HG02884 (cell line): ENCODE measurements around the gene ENKD1.
A peak's percentile ranks its signal among the peaks of the same experiment; 100 is the strongest.
"Not testable (repeated sequence)": the region's sequence is repeated elsewhere in the genome, so short reads cannot be mapped to it uniquely, and the experiment has no call there.

Source experiments
- ATAC-seq: cut with Tn5 transposase; IDR thresholded peaks from one replicate; pipeline ENCODE4 v1.9.1; 2021; ENCODE audit warnings: mild to moderate bottlenecking, moderate library complexity; ENCODE audit not compliant: unreplicated experiment

The ENKD1 gene, protein sequence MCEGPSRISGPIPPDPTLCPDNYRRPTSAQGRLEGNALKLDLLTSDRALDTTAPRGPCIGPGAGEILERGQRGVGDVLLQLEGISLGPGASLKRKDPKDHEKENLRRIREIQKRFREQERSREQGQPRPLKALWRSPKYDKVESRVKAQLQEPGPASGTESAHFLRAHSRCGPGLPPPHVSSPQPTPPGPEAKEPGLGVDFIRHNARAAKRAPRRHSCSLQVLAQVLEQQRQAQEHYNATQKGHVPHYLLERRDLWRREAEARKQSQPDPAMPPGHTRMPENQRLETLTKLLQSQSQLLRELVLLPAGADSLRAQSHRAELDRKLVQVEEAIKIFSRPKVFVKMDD

DNA sequence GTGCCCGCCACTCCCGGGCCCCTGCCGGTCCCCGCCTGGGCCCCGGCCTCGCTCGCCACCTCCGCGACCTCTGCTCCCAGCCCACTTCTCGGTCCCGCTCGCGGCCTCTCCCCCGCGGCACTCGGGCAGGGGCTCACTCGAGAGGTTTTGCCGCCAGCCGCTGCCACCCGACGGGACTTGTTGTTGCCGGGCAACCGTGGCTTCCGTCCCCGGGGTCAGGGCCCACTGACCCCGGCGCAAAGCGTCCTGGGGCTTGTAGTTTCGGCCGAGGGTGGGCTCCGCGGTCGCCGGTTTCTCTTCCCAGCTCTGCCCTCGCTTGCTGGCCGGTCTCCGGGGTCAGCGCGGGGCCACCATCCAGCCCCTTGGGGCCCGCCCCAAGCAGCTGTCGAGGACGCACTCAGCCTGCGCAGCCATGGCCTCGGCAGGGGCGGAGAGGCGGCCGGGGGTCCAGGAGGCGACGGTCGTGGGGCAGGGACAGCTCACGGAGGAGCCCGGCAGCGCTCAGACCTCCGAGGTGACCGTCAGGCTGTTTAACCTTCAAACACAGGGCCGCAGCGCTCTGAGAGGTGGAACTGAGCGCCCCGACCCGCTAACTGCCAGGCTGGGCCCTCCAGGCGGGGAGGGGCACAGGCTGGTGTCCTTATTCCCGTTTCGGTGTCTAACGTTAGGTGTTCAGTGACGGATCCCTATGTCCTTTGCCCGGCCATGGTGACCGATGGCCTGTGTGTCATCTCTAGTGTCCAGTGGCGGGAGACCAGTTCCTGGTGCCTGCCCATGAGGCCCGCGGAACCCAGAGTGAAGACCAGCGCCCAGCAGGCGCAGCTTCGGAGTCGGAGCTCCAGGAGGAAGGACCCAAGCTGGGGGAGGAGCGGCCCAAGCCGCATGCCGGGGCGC lies at the start of gene ENKD1, which contains the start of gene C16orf86:
Gene ENKD1 (minus strand): TSS at position 192 of the 894 bp plus-strand sequence. CDS start 308 bp downstream, outside the sequence.
Gene C16orf86 (plus strand): TSS at position 256 of the 894 bp plus-strand sequence. CDS start 157 bp downstream, at position 413.
- peak; percentile 45 for ATAC-seq

DNA sequence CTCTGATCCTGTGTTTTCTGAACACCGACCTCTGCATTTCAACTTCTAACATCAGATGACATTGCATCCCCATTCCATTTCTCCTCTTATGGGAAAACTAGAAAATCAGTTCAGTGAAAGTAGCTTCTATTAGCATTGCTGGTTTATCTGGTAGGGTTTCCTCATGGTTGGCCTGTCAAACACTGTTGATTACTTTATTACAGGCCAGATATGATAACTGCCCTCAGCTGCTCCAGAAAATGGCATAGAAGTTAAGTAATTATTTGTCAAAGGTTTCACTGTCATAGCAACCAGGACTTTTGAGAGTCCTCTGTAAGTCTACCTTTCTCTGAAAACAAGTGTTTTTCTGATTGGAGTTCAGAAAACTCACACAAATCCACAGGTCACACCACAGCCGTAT lies 49.5 kb upstream of the ENKD1 start:
- ATAC-seq, result no peak

DNA sequence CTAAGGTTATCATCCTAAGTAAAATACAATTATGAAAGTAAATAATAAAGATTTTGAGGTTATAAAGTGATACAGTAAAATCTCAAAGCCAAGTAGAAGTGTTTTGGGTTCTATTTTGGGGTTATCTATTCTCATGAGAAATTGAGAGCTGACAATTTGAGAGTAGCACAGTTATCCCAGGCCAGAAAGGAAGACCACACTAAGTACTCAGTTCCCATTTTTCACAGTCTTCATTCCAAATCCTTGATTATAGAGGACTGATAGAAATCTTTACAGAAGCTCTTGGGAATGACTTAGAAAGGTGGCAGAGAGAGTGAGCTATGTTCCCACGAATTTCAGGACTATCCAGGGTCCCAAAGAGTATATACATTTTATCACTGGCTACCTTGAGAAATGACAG lies 48.0 kb upstream of the ENKD1 start:
- no peak for ATAC-seq

DNA sequence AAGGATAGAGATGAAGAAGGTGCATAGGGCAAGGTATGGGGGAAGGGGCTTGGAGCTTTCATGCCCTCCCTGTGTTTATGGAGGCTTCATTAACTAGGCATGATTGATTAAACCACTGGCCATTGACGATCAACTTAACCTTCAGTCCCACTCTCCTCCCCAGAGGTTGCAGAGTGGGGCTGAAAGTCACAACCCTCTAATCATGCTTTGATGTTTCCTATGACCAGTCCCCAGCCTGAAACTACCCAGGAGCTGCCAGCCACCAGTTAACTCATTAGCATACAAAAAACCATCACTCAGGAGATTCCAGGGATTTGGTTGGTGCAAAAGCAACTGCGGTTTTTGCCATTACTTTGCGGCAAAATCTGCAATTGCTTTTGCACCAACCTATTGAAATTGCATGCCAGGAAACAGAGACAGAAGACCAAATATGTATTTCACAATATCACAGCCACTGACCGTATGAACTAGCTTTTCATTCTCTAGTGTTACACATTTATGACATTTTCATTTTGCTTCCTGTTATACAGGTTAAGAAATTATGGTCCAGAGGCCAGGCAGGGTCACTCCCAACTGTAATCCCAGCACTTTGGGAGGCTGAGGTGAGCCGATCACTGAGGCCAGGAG lies 47.2 kb upstream of the ENKD1 start:
- no peak for ATAC-seq

DNA sequence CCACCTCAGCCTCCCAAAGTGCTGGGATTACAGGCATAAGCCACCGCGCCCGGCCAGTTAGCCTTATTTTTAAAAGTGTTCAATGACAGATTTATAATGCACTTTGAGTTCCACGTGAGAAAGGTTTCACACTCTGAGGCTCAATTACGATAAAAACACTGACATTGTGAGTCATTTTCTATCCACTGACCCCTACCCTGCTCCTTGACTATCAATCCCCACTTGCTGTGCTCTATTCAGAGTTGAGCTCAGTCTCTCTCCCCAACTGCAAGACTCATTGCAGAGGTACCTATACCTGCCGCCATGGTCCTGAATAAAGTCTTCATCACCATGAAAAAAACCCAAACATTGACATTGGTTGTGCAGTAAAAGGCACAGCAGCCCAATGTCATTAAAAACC lies 44.1 kb upstream of the ENKD1 start:
- ATAC-seq, result no peak

DNA sequence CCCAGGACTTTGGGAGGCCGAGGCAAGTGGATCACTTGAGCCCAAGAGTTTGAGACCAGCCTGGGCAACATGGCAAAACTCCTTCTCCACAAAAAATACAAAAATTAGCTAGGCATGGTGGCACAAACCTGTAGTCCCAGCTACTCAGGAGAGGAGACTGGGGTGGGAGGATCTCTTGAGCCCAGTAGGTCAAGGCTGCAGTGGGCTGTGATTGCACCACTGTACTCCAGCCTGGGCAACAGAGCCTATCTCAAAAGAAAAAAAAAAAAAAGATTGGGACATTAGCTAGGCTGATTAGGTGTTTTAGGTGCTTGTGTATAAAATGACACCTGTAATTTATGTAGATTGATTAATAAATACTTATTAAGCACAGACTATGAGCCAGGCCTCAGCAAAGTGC lies 42.5 kb upstream of the ENKD1 start:
- ATAC-seq, result no peak

DNA sequence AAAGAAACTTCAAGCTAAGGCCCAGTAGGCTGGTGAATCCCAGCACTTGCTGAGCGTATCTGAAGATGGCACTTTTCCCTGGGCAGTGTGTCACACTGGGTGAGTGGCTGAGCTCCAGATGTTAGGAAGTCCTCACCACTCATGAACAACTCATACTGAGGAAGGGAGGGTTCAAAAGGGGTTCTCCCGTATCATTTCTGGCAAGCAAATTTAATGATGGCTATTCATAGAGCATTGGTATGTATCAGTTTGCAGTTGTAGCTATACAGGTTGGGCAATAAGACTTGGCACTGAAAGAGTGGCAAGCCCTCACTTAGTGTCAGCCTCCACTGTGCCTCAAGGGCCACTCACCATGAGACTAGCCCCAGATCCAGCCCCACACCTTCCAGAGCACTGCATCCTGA lies 41.8 kb upstream of the ENKD1 start:
- ATAC-seq, result no peak

DNA sequence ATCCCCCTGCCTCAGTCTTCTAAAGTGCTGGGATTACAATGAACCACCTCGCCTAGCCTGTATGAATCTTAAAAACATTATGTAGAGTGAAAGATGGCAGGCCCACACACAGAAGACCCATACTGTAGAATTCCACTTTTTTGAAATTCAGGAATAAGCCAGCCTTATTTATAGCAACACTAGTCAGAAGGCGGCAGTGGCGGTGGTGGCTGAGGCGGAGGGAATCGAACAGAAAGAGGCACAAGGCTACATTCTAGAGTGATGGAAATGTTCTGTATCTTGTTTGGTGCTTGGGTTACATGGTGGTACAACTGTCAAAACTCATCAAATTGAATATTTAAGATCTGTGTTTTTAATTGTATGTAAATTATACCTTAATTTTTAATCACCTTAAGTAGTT lies 41.2 kb upstream of the ENKD1 start:
- ATAC-seq, result no peak

DNA sequence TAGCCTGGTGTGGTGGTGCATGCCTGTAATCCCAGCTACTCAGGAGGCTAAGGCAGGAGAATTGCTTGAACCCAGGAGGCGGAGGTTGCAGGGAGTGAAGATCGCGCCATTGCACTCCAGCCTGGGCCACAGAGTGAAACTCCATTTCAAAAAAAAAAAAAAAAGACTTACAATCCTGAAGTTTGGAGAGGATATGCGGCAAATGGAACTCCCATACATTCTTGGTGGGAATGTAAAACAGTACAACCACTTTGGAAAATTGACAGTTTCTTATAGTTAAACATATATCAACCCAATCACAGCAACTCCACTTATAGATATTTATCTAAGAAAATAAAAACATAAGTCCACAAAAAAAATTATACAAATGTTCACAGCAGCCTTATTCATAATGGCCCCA lies 40.7 kb upstream of the ENKD1 start:
- ATAC-seq, result no peak

DNA sequence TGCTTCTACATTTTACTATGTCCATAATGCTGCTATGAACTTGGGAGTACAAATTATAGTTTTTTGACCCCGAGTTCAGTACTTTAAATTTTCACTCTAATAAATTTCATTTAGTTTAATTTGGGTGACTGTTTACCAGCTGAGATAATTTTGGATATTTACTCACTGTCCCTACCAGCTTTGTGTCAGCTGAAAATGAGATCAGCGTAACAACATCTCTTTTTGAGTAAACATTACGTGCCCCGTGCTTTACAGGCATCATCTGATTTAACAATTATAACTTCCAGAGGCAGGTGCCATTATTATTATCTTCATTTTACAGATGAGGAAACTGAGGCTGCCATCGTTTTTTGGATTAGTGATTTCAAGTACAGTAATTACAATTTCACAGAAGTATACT lies 37.6 kb upstream of the ENKD1 start:
- no peak for ATAC-seq

DNA sequence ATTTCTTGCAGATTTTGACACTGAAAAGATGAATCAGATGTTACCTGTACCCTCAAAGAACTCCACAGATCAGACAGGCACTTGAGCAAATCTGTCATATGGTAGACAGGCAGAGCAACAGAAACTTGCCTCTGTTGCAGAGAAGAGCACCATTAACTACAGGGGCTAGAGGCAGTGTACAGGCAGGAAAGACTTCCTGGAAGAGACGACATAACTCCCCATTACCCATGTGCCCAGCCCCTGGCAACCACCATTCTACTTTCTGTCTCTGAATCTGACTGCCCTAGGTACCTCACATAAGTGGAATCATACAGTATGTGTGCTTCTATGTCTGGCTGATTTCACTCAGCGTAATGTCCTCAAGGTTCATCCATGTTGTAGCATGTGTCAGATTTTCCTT lies 37.1 kb upstream of the ENKD1 start:
- no peak for ATAC-seq

DNA sequence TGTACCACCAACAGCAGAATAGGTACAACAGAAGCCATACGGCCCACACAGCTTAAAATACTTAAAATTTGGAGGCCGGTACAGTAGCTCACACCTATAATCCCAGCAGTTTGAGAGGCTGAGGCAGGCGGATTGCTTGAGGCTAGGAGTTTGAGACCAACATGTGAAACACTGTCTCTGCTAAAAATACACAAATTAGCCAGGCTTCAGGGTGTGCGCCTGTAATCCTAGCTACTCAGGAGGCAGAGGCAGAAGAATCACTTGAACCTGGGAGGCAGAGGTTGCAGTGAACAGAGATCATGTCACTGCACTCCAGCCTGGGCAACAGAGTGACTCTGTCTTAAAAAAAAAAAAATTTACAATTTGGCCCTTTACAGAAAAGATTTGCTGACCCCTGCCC lies 35.6 kb upstream of the ENKD1 start:
- no peak for ATAC-seq

DNA sequence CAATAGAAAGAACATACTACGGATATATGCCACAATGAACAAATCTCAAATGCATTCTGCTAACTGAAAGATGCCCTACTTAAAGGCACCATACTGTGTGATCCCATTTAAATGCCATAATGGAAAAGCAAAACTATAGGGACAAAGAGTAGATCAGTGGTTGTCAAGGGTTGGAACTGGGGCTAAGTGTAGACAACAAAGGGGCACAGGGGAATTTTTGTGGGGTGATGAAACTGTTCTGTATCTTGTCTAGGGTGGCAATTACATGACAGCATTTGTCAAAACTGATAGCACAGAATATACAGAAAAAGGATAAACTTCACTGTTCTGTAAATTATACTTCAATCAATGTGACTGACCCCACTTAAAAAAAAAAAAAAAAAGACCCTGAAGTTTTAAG lies 34.9 kb upstream of the ENKD1 start:
- no peak for ATAC-seq

DNA sequence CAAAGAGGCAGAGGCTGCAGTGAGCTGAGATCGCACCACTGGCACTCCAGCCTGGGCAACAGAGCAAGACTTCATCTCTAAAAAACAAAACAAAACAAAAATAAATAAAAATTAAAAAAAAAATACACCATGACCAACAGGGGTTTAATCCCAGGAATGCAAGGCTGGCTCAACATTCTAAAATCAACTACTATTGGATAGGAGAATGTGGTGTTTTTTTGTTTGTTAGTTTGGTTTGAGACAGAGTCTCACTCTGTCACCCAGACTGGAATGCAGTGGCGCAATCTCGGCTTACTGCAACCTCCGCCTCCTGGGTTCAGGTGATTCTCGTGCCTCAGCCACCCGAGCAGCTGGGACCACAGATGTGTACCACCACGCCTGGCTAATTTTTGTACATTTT lies 32.7 kb upstream of the ENKD1 start:
- no peak for ATAC-seq

DNA sequence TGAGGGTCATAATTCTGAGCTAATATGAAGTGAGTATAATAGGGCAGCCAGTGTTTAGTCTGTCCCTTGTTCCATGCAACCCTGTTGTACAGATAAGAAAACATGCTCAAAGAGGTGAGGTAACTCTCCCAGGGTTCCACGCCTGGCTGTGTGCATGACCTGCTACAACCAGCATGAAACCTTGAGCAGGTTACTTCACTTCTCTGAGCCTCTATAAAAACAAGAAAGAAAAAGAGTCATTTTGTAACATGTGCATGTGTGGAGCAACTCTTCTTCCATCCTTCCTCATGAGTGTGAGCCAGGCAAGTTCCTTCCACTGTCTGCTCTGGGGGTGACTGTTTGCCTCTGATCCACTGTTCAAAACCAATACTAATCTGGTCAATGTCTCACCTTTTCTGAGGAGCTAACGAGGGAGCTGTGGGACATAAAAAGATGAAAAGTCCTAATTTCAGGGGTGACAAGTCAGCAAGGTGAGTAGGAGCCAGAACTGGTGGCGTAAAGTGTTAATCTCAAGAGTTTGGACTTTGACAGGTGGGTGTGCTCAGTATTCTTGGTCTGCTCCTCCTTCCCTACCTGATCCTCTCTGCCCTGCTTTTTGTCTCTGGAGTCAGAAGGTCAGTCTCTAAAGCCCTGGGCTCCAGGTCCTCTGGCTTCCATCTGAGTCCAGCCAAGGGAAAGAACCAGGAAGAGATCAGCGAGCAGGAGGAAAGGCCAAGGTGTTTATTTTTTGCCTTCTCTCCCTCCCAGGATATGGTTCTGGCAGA lies 31.1 kb upstream of the ENKD1 start:
- no peak for ATAC-seq

DNA sequence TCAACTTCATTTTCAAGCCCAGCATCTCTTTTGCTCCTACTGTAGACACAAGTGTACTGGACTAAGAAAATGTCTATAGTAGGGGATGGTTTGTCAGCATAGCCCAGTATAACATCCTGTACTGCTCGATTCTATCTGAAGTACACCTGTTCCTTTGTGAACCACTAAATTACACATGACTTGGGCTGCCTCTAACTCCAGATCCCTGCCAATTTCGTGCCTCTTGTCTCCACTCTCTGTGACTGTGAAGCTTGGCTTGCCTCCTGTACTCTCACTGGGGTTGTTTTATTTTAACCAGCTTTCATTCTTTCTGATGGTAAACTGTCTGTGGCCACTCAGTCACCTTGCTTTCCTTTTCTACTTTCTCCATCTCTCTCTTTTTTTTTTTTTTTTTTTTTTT lies 28.1 kb upstream of the ENKD1 start:
- ATAC-seq, result no peak

DNA sequence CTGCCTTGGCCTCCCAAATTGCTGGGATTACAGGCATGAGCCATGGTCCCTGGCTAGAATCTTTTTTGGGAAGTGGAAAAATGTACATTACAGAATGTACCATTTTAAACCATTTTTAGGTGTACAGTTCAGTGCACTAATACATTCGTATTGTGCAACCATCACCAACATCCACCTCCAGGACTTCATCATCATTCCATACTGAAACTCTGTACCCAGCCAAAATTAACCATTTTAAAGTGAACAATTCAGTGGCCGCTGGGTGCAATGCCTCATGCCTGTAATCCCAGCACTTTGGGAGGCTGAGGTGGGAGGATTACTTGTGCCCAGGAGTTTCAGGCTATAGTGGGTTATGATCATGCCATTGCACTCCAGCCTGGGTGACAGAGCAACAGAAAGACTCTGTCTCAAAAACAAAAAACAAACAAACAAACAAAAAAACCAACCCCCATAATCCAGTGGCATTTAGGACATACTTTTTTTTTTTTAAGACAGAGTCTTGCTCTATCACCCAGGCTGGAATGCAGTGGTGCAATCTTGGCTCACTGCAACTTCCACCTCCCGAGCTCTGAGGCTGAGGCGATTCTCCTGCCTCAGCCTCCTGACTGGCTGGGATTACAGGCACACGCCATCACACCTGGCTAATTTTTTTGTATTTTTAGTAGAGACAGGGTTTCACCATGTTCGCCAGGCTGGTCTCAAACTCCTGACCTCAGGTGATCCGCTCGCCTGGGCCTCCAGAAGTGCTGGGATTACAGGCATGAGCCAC lies 27.2 kb upstream of the ENKD1 start:
- ATAC-seq, result not testable (repeated sequence)

DNA sequence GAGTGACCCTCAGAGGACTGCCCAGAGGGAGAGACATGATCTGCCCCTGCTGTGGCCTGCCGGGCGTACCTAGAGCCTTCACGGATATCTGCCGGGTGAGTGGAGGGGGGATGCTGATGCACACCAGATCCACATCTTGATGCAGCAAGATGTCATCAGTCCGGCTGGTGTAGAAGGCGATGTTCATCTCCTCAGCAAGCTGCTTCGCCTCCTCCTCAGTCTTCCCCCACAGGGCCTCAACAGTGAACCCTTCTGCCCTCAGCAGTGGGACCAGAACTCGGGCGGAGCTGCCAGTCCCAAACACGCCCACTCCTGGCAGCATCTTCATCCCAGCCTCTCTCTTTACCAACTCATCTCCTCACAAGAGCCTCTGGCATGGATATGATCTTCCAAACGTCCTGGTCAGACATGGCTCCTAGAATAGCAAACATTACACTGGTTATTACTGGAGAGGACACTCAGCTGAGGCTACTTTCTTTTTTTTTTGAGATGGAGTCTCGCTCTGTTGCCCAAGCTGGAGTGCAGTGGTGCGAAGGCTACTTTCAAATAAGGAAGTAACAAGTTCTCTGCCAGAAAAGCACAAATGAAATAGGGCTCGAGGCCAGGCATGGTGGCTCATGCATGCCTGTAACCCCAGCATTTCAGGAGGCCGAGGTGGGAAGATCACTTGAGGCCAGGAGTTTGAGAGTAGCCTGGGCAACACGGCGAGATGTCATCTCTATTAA lies 19.0 kb upstream of the ENKD1 start:
- ATAC-seq, result no peak

DNA sequence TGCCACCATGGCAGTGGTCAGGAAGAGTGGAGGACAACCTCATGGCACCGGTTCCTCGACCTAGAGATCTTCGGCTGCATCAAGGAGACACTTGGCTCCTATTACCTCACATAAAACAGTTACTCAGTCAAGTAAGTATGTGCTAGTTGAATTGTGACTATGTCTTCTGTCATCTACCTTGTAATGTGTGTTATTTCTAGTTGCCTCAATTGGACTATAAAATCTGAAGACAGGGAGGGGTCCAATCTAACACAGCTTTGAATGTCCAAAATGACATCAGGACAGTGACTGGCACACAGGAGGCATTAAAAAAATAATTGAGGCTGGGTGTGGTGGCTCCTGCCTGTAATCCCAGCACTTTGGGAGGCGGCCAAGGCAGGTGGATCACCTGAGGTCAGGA lies 17.2 kb upstream of the ENKD1 start:
- ATAC-seq, result no peak
